Endothelial cell of umbilical vein (primary cell): ENCODE results near the gene HIVEP3.

Experiments used
- EZH2 ChIP-seq: IDR thresholded peaks from 2 replicates; pipeline ENCODE4 v1.6.1; 2012; ENCODE audit warnings: borderline replicate concordance, low read depth, mild to moderate bottlenecking, moderate library complexity, low read length, inconsistent platforms; ENCODE audit not compliant: severe bottlenecking
- GATA2 ChIP-seq: IDR thresholded peaks from 2 replicates; pipeline ENCODE4 v1.7.0; 2011; ENCODE audit warnings: low read depth, mild to moderate bottlenecking, moderate library complexity, mixed read lengths, low read length; ENCODE audit not compliant: insufficient read length, insufficient read depth
- JUN ChIP-seq: IDR thresholded peaks from 2 replicates; pipeline ENCODE4 v1.6.1; 2011; ENCODE audit warnings: borderline replicate concordance, low read depth; ENCODE audit not compliant: insufficient read length, insufficient read depth
- POLR2A ChIP-seq: IDR thresholded peaks from 2 replicates; pipeline ENCODE4 v1.6.1; 2012; ENCODE audit warnings: low read depth, mild to moderate bottlenecking, control low read depth, low read length
- POLR2AphosphoS5 ChIP-seq: IDR thresholded peaks from 2 replicates; pipeline ENCODE4 v1.6.1; 2012; ENCODE audit warnings: low read depth, mild to moderate bottlenecking, control low read depth, low read length, moderate library complexity; ENCODE audit not compliant: insufficient read depth
- TF ChIP-seq, protein P1 (sequence below), 2 donors: IDR thresholded peaks; 1 replicate in 1 of 2; 2 replicates in 1 of 2; pipeline ENCODE4 v1.5.1; 2011; ENCODE audit warnings: low read length in 2 of 2, mild to moderate bottlenecking in 2 of 2, moderate library complexity in 2 of 2, control low read depth in 1 of 2, inconsistent platforms in 1 of 2, low read depth in 1 of 2; ENCODE audit not compliant: insufficient read depth in 1 of 2; ENCODE audit errors: extremely low read depth in 1 of 2
- TF ChIP-seq, protein P2 (sequence below): IDR thresholded peaks from 2 replicates; pipeline ENCODE4 v1.6.1; 2011; ENCODE audit not compliant: insufficient read depth, insufficient read length

DNA sequence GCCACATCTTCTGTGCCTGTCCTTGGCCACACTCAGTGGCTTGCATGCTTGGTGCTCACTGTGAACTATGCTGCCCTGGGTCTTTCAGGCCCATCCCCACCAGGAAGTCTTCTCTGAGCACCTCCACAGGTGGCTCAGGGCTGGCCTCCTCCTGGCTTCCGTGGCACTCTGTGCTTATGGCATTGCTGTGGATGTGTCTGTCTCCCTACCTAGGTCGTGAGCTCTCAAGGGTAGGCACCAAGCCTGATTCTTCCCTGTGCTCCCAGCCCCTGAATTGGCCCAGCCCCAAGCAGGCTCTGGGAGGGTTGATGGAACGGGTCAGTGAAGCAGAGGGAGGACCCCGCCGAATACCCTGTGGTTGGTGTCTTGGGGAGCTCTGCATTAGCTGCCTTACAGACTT is 236.6 kb downstream of the HIVEP3 start:
- TF ChIP-seq, protein P1, sequence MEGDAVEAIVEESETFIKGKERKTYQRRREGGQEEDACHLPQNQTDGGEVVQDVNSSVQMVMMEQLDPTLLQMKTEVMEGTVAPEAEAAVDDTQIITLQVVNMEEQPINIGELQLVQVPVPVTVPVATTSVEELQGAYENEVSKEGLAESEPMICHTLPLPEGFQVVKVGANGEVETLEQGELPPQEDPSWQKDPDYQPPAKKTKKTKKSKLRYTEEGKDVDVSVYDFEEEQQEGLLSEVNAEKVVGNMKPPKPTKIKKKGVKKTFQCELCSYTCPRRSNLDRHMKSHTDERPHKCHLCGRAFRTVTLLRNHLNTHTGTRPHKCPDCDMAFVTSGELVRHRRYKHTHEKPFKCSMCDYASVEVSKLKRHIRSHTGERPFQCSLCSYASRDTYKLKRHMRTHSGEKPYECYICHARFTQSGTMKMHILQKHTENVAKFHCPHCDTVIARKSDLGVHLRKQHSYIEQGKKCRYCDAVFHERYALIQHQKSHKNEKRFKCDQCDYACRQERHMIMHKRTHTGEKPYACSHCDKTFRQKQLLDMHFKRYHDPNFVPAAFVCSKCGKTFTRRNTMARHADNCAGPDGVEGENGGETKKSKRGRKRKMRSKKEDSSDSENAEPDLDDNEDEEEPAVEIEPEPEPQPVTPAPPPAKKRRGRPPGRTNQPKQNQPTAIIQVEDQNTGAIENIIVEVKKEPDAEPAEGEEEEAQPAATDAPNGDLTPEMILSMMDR (IDR thresholded peaks at IDR 0.05; ENCODE audit: extremely low read depth in 1 of 2, insufficient read depth in 1 of 2, low read depth in 1 of 2, low read length in 2 of 2), result no peak
- TF ChIP-seq POLR2A, result no peak
- no peak for TF ChIP-seq POLR2AphosphoS5
- no peak for TF ChIP-seq EZH2
- TF ChIP-seq, protein P2, sequence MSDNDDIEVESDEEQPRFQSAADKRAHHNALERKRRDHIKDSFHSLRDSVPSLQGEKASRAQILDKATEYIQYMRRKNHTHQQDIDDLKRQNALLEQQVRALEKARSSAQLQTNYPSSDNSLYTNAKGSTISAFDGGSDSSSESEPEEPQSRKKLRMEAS, result no peak
- no peak for TF ChIP-seq JUN
- TF ChIP-seq GATA2, result no peak
